ENCODE data around the gene PDZD2. TPM values are rescaled to one million over a fixed set of nuclear protein-coding genes. Genes with fewer than 3 reads are reported as not detected.
A peak's percentile ranks its signal among the peaks of the same experiment; 100 is the strongest.

Gene PDZD2
- total RNA-seq, 1 experiment from 2014 or later, result not detected

GRCh38 chr5:32090755-32091128 lies 451.8 kb downstream of the PDZD2 start:
- H3K4me3 ChIP-seq, result no peak overlapping the region
- intact Hi-C loops (cut with micrococcal nuclease; ENCODE audit: unreplicated experiment), result loop anchor here (5.0 kb wide), 1 partner anchor 237 kb away; no protein-coding TSS in a partner anchor
- TF ChIP-seq EZH2 (IDR thresholded peaks at IDR 0.05; ENCODE audit: low read depth) (no peak), CTCF (conservative IDR thresholded peaks at IDR 0.05) (no peak)
- H3F3A ChIP-seq (ENCODE audit: insufficient read depth, low read depth), result peaks cover 6% of the 10 kb centered on the region; the same call in 1 of the 2 replicates
- H2AFZ ChIP-seq, result no peak overlapping the region
- H3K27me3 ChIP-seq (ENCODE audit: insufficient read depth, low read depth), result no peaks in the 10 kb centered on the region
- H3K27ac ChIP-seq, result no peak overlapping the region
- 0 out of 2 replicates have a peak, but pooled peaks cover 3% of the 10 kb centered on the region for H4K20me1 ChIP-seq (ENCODE audit: insufficient read depth)
- BruUV-seq (replicated peaks), result no TSS peak
- no peak overlapping the region for H3K4me2 ChIP-seq
- H3K79me2 ChIP-seq (ENCODE audit: low read depth), result no peaks in the 10 kb centered on the region
- DNase-seq, result no peak
- no peaks in the 10 kb centered on the region for H3K9me2 ChIP-seq (ENCODE audit: insufficient read depth)
- POLR2A ChIA-PET (ENCODE audit: unreplicated experiment), result interaction anchor here (0.7 kb wide), 1 partner anchor 499 kb away, joined by 10 read pairs; no protein-coding TSS in a partner anchor
- no peaks in the 10 kb centered on the region for H3K4me1 ChIP-seq (replicated peaks; ENCODE audit: insufficient read depth)
- H3K36me3 ChIP-seq (ENCODE audit: low read depth), result no peaks in the 10 kb centered on the region
- CTCF ChIA-PET, result interaction anchor here (0.6 to 1.6 kb wide), 2 partner anchors 14 to 954 kb away, joined by 3 to 5 read pairs; no protein-coding TSS in a partner anchor
- no peaks in the 10 kb centered on the region for H3K9me3 ChIP-seq (ENCODE audit: insufficient read depth, low read depth)

- no peak overlapping the region for H2AFZ ChIP-seq
- no peak overlapping the region for H3K27ac ChIP-seq
- H4K20me1 ChIP-seq (ENCODE audit: insufficient read depth), result 0 out of 2 replicates have a peak, but pooled peaks cover 3% of the 10 kb centered on the region
- no peaks in the 10 kb centered on the region for H3K9me3 ChIP-seq (ENCODE audit: insufficient read depth, low read depth)
- intact Hi-C loops (cut with micrococcal nuclease; ENCODE audit: unreplicated experiment), result loop anchor here (1.0 to 5.0 kb wide), 4 partner anchors 234 to 561 kb away; partner anchors contain the start of genes C5orf22 and DROSHA
- no peaks in the 10 kb centered on the region for H3K79me2 ChIP-seq (ENCODE audit: low read depth)
- CTCF ChIA-PET, result interaction anchor here (0.5 to 1.5 kb wide), 10 partner anchors 16 to 869 kb away, joined by 3 to 7 read pairs (median 4); no protein-coding TSS in a partner anchor
- no peaks in the 10 kb centered on the region for H3K9me2 ChIP-seq (ENCODE audit: insufficient read depth)
- peak; percentile 63 to 75 for DNase-seq
- POLR2A ChIA-PET (ENCODE audit: unreplicated experiment), result interaction anchor here (0.5 to 0.6 kb wide), 2 partner anchors 34 to 838 kb away, joined by 3 read pairs; no protein-coding TSS in a partner anchor
- no peak overlapping the region for H3K4me3 ChIP-seq
- H3K27me3 ChIP-seq (ENCODE audit: insufficient read depth, low read depth), result no peaks in the 10 kb centered on the region
- H3K4me1 ChIP-seq (replicated peaks; ENCODE audit: insufficient read depth), result no peaks in the 10 kb centered on the region
- BruUV-seq (replicated peaks), result no TSS peak
- TF ChIP-seq EZH2 (IDR thresholded peaks at IDR 0.05; ENCODE audit: low read depth), result no peak
- peak; percentile 93 for TF ChIP-seq CTCF (conservative IDR thresholded peaks at IDR 0.05)
- peaks cover 6% of the 10 kb centered on the region; the same call in 1 of the 2 replicates for H3F3A ChIP-seq (ENCODE audit: insufficient read depth, low read depth)
- no peak overlapping the region for H3K4me2 ChIP-seq
- no peaks in the 10 kb centered on the region for H3K36me3 ChIP-seq (ENCODE audit: low read depth)
Observed at GRCh38 chr5:32092938-32093812, 454.2 kb downstream of the PDZD2 start.

DNA sequence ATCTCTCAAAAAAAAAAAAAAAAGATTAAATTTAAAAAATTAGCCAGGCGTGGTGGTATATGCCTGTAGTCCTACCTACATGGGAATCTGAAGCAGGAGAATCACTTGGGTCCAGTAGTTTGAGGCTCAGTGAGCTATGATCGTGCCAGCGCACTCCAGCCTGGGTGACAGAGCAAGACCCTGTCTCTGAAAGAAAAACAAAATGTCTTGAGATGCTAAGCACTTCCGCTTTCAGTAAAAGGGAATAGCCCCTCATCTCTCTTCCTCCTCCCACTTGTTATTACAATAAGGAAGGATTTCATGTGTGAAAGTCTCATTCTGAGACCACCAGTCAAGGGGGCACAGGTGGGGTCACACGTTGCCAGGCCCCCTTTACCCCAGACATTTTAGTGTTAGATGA lies 455.8 kb downstream of the PDZD2 start:
- H3K9me3 ChIP-seq (ENCODE audit: insufficient read depth, low read depth), result no peaks in the 10 kb centered on the region
- no peaks in the 10 kb centered on the region for H3K9me2 ChIP-seq (ENCODE audit: insufficient read depth)
- H3K27ac ChIP-seq, result no peak overlapping the region
- BruUV-seq (replicated peaks), result no TSS peak
- TF ChIP-seq CTCF (conservative IDR thresholded peaks at IDR 0.05), result no peak
- no peak for TF ChIP-seq EZH2 (IDR thresholded peaks at IDR 0.05; ENCODE audit: low read depth)
- ChIA-PET CTCF (interaction anchor here (0.6 kb wide), 2 partner anchors 76 to 85 kb away, joined by 3 read pairs; no protein-coding TSS in a partner anchor), POLR2A (ENCODE audit: unreplicated experiment) (no interaction called here)
- H3K4me1 ChIP-seq (replicated peaks; ENCODE audit: insufficient read depth), result no peaks in the 10 kb centered on the region
- no peaks in the 10 kb centered on the region for H3K79me2 ChIP-seq (ENCODE audit: low read depth)
- no peak for DNase-seq
- H3F3A ChIP-seq (ENCODE audit: insufficient read depth, low read depth), result peaks cover 6% of the 10 kb centered on the region; the same call in 1 of the 2 replicates
- 0 out of 2 replicates have a peak, but pooled peaks cover 3% of the 10 kb centered on the region for H4K20me1 ChIP-seq (ENCODE audit: insufficient read depth)
- H3K36me3 ChIP-seq (ENCODE audit: low read depth), result no peaks in the 10 kb centered on the region
- no peak overlapping the region for H2AFZ ChIP-seq
- no peak overlapping the region for H3K4me2 ChIP-seq
- intact Hi-C loops (cut with micrococcal nuclease; ENCODE audit: unreplicated experiment), result loop anchor here (5.0 kb wide), 1 partner anchor 233 kb away; no protein-coding TSS in a partner anchor
- H3K27me3 ChIP-seq (ENCODE audit: insufficient read depth, low read depth), result no peaks in the 10 kb centered on the region
- H3K4me3 ChIP-seq, result no peak overlapping the region

All from PC-9 (cell line).